ENCODE results near the gene TDRD3. TPM values are rescaled to one million over a fixed set of nuclear protein-coding genes. Genes with fewer than 3 reads are reported as not detected.

The TDRD3 gene
- total RNA-seq, 1 donor from 2014 or later = 46.6 TPM

DNA sequence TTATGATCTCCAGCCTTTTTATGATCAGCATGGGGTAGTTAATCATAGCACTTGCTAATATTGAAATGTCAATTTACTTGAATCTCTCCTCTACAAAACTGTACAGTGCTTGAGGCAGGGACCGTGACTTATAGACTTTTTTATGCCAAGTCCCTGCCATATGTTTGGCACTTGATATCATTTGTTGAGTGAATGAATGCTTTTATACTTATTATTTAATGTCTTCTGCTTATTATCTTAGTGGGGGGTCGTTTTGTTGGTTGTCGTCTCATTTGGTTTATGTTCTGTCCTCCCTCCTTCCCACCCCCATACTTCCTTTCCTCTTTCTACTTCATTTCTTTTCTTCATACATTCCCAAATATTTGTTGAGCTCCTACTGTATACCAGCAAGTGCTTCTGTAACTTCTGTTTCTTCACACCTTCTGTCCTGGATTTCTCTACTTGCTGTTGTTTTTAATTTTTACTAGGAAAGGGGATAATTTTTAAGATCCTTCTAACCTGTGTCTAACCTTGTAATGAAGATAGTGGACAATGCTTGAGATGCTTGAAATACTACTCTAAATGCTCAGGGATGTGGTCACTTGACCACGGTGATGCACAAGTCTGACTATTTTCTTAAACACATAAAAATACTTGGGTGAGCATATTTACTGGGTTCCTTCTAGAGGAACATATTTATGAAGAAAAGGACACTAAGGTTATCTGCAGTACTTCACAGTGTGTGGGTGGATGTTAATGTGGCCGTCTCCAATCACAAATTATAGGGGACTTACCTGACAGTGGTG, 223.8 kb downstream of the TDRD3 start:
- H3K4me1 ChIP-seq = no peaks in the 10 kb centered on the region
- no peak overlapping the region for H3K27ac ChIP-seq (replicated peaks)
- H3K36me3 ChIP-seq = no peaks in the 10 kb centered on the region
- H3K9me3 ChIP-seq (replicated peaks) = no peaks in the 10 kb centered on the region
- peaks cover 18% of the 10 kb centered on the region for H3K27me3 ChIP-seq (ENCODE audit: low read depth)
- intact Hi-C loops (cut with micrococcal nuclease) = no loop called here
- no peak for TF ChIP-seq CTCF (IDR thresholded peaks at IDR 0.05; ENCODE audit: borderline replicate concordance)
- no peak for DNase-seq
- no peak overlapping the region for H3K4me3 ChIP-seq

GRCh38 chr13:60623151-60623550, 226.1 kb downstream of the TDRD3 start:
- Histone ChIP-seq H3K4me3 (no peak overlapping the region), H3K27ac (replicated peaks) (no peak overlapping the region), H3K36me3 (no peaks in the 10 kb centered on the region), H3K4me1 (no peaks in the 10 kb centered on the region), H3K9me3 (replicated peaks) (no peaks in the 10 kb centered on the region), H3K27me3 (ENCODE audit: low read depth) (peaks cover 30% of the 10 kb centered on the region)
- no peak for TF ChIP-seq CTCF (IDR thresholded peaks at IDR 0.05; ENCODE audit: borderline replicate concordance)
- intact Hi-C loops (cut with micrococcal nuclease) = no loop called here
- no peak for DNase-seq

Other genes starting within 250 kb of the TDRD3 start
- gene DIAPH3, start 233.3 kb upstream of the TDRD3 start, total RNA-seq = 0.25 TPM